KMS-11 (cell line): ENCODE measurements around the gene HTRA3.

ENCODE experiments used
- H2AFZ ChIP-seq: fragments of 200-600 bp; sonication (generic); 2 replicates; pipeline ENCODE4 v1.6.1; 2016; ENCODE audit warnings: antibody characterized with exemption, mixed run types, low read depth
- H3K27ac ChIP-seq: fragments of 200-600 bp; sonication (generic); 2 replicates; pipeline ENCODE4 v1.6.1; 2016; ENCODE audit warnings: mild to moderate bottlenecking, mixed run types
- H3K27me3 ChIP-seq: fragments of 200-600 bp; sonication (generic); 2 replicates; pipeline ENCODE4 v1.6.1; 2017; ENCODE audit warnings: mild to moderate bottlenecking, low read depth, mixed run types, moderate library complexity; ENCODE audit not compliant: insufficient read depth
- H3K36me3 ChIP-seq: fragments of 200-600 bp; sonication (generic); 2 replicates; pipeline ENCODE4 v1.6.1; 2017; ENCODE audit warnings: mild to moderate bottlenecking, mixed run types; ENCODE audit not compliant: insufficient read depth
- H3K4me1 ChIP-seq: fragments of 200-600 bp; sonication (generic); 2 replicates; pipeline ENCODE4 v1.6.1; 2016; ENCODE audit warnings: mild to moderate bottlenecking, low read depth, mixed run types; ENCODE audit not compliant: poor library complexity, severe bottlenecking
- H3K4me2 ChIP-seq: fragments of 200-600 bp; sonication (generic); 2 replicates; pipeline ENCODE4 v1.7.0; 2016; ENCODE audit warnings: mild to moderate bottlenecking, mixed run types
- H3K4me3 ChIP-seq: fragments of 200-600 bp; sonication (generic); IDR thresholded peaks from 2 replicates; pipeline ENCODE4 v1.6.1; 2017; ENCODE audit warnings: low read depth, low read length, mixed read lengths; ENCODE audit not compliant: insufficient read depth
- H3K79me2 ChIP-seq: fragments of 200-600 bp; sonication (generic); 2 replicates; pipeline ENCODE4 v1.6.1; 2016; ENCODE audit warnings: low read depth, mixed run types; ENCODE audit not compliant: insufficient read depth
- H3K9ac ChIP-seq: fragments of 200-600 bp; sonication (generic); 2 replicates; pipeline ENCODE4 v1.6.1; 2016; ENCODE audit warnings: mild to moderate bottlenecking, mixed run types
- H4K20me1 ChIP-seq: fragments of 200-600 bp; sonication (generic); 2 replicates; pipeline ENCODE4 v1.6.1; 2016; ENCODE audit warnings: mild to moderate bottlenecking, mixed run types; ENCODE audit not compliant: insufficient read depth
- TF ChIP-seq, protein P1 (sequence below): fragments of 200-600 bp; sonication (generic); conservative IDR thresholded peaks from 2 replicates; pipeline ENCODE4 v1.6.1; 2017; ENCODE audit warnings: low read depth, mild to moderate bottlenecking, antibody characterized with exemption, low read length, moderate library complexity, mixed read lengths

Gene HTRA3

DNA sequence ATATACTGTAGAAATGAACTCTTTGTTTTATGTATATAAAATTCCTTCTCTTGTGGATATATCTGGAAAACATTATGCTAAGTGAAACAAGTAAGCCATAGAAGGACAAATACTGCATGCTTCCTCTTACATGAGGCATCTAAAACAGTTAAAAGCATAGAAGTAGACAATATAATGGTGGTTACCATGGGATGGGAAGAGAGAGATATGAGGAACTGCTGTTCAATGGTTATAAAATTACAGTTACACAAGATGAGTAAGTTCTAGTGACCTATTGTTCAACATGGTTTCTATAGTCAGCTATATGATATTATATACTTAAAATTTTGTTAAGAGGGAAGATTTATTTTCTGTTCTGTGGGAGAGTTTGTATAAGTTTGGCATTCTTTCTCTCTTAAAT lies 43.4 kb downstream of the HTRA3 start:
- Histone ChIP-seq H4K20me1 (no peaks in the 10 kb centered on the region), H3K27me3 (no peaks in the 10 kb centered on the region), H3K4me3 (no peak overlapping the region), H3K4me1 (no peaks in the 10 kb centered on the region), H3K36me3 (no peaks in the 10 kb centered on the region), H3K9ac (no peak overlapping the region), H2AFZ (no peak overlapping the region), H3K27ac (no peak overlapping the region), H3K79me2 (no peaks in the 10 kb centered on the region), H3K4me2 (no peak overlapping the region)
- TF ChIP-seq, protein P1, sequence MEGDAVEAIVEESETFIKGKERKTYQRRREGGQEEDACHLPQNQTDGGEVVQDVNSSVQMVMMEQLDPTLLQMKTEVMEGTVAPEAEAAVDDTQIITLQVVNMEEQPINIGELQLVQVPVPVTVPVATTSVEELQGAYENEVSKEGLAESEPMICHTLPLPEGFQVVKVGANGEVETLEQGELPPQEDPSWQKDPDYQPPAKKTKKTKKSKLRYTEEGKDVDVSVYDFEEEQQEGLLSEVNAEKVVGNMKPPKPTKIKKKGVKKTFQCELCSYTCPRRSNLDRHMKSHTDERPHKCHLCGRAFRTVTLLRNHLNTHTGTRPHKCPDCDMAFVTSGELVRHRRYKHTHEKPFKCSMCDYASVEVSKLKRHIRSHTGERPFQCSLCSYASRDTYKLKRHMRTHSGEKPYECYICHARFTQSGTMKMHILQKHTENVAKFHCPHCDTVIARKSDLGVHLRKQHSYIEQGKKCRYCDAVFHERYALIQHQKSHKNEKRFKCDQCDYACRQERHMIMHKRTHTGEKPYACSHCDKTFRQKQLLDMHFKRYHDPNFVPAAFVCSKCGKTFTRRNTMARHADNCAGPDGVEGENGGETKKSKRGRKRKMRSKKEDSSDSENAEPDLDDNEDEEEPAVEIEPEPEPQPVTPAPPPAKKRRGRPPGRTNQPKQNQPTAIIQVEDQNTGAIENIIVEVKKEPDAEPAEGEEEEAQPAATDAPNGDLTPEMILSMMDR = no peak

DNA sequence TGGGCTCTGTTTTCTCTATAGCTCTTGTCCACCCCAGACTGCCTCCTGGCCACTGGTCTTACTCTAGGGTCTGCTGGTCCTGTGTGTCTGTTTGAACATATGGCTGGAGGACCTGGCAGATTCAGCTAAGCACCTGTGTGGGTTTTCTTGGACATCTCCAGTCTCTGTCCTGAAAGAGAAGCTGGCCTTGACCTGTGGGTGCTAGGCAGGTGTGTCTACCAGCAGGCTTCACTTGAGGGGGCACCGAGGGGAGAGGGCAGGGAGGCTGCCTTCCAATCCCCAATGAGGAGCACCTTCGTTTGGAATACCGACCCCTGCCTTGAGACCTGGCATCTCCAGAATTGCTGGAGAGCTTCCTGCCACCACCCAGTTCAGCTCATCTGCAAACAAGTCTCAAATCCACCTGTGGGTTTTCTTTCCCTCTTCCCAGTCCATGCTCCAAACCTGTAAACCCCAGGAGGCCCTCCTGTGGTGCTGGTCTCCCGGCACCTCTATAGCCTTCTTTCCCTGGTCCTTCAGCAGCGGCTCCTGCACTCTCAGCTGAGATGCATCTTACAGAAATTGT lies 45.2 kb downstream of the HTRA3 start:
- no peak overlapping the region for H2AFZ ChIP-seq
- TF ChIP-seq, protein P1 = no peak
- H3K4me3 ChIP-seq = no peak overlapping the region
- H3K27ac ChIP-seq = no peak overlapping the region
- no peaks in the 10 kb centered on the region; the same call in 1 of the 2 replicates for H3K27me3 ChIP-seq
- no peaks in the 10 kb centered on the region for H3K4me1 ChIP-seq
- H4K20me1 ChIP-seq = no peaks in the 10 kb centered on the region
- no peaks in the 10 kb centered on the region for H3K79me2 ChIP-seq
- H3K9ac ChIP-seq = no peak overlapping the region
- H3K4me2 ChIP-seq = no peak overlapping the region
- H3K36me3 ChIP-seq = no peaks in the 10 kb centered on the region

DNA sequence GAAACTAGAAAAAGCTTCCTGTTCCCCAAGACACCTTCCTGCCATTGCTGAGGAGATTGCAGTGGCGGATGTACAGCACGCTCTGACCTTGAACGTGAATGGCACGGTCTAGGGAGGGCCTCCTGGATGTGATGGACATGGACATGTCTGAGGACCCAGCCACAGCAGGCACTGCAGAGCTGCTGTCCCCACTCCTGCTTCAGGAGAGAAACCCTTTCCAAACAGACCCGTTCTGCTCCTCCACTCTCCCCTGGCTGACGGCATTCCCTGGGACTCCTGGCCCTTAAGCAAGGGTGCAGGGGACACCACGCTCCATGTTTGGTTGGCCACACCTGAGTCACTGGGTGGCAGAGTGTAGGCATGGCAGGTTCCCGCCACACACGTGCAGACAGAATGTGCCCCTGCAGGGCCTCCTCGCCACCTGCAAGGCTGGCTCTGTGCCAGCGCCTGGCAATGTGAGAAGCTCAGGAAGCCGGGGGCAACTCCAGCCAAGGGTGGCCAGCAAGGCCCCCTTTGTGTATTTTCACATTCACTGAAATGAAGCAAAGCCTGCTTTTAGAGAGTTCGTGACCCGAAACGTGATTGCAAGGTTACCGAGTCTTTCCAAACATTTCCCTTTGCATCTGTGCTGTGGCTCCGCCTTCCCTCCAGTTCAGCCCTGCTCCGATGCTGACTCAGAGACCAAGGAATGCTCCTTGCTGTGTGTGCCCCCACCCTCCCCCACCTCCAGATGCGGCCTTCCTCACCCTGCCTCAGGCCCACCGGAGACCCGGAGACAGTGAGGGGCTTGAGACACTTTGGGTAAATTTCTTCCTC lies 46.1 kb downstream of the HTRA3 start:
- Histone ChIP-seq H3K4me3 (no peak overlapping the region), H3K27me3 (no peaks in the 10 kb centered on the region; the same call in 1 of the 2 replicates), H3K79me2 (no peaks in the 10 kb centered on the region), H3K36me3 (no peaks in the 10 kb centered on the region), H3K4me1 (no peaks in the 10 kb centered on the region), H2AFZ (no peak overlapping the region), H3K27ac (no peak overlapping the region), H4K20me1 (no peaks in the 10 kb centered on the region), H3K9ac (no peak overlapping the region), H3K4me2 (no peak overlapping the region)
- TF ChIP-seq, protein P1 = no peak

DNA sequence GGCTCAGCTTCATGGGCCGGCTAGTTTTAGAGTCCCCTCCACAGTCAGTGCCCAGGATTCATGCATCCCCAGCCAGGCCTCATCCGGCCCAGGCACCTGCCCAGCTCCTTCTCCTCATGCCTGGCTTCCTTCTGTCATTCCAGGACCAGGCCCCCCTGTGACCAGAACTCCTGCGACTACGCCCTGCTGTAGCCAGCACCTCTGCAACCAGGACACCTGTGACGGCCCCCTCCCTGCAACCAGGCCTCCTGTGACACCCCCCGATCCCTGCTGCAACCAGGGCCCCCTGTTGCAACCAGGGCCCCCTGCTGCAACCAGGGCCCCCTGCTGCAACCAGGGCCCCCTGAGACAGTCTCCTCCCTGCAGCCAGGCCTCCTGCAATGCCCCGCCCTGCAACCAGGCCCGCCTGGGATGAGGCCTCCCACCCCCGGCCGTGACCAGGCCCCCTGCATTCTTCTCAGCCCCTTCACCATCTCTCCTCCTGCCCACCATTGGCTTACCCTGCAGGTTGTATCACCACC lies 46.8 kb downstream of the HTRA3 start:
- Histone ChIP-seq H3K79me2 (no peaks in the 10 kb centered on the region), H3K4me3 (no peak overlapping the region), H3K36me3 (no peaks in the 10 kb centered on the region), H3K4me2 (no peak overlapping the region), H3K4me1 (no peaks in the 10 kb centered on the region), H3K9ac (no peak overlapping the region), H3K27ac (no peak overlapping the region), H2AFZ (no peak overlapping the region), H4K20me1 (no peaks in the 10 kb centered on the region), H3K27me3 (no peaks in the 10 kb centered on the region; the same call in 1 of the 2 replicates)
- TF ChIP-seq, protein P1 = no peak
